SK-N-SH (cell line): ENCODE data around the gene ARF1. TPM values are rescaled to one million over a fixed set of nuclear protein-coding genes. Genes with fewer than 3 reads are reported as not detected.

Experiments
- CTCF ChIA-PET: fragments of 300-600, 350-600 bp; formaldehyde crosslinking; extraction: SDS; loops from one replicate; lab custom pipeline; 2021; lab: Yijun Ruan, JAX
- POLR2A ChIA-PET: fragments of 350-600 bp; sonication (Branson Sonifier 250); formaldehyde crosslinking; extraction: SDS; loops from one replicate; lab custom pipeline; 2020; ENCODE audit warnings: antibody characterized with exemption, inconsistent platforms; lab: Yijun Ruan, JAX
- DNase-seq: peaks from one replicate; pipeline ENCODE4 v3.0.0; 2012
- H2AFZ ChIP-seq: fragments of 200-600 bp; sonication (generic); 2 replicates; pipeline ENCODE4 v1.8.1; 2016; ENCODE audit warnings: antibody characterized with exemption, mild to moderate bottlenecking, low read depth
- H3F3A ChIP-seq: fragments of 200-600 bp; sonication (generic); replicated peaks from 2 replicates; pipeline ENCODE3; 2016; ENCODE audit warnings: antibody characterized with exemption, mild to moderate bottlenecking; ENCODE audit not compliant: insufficient read depth
- H3K27ac ChIP-seq, 2 experiments: fragments of 200-500 bp in 1 of 2; fragments of 200-600 bp in 1 of 2; sonication (Bioruptor generic) in 1 of 2; sonication (generic), shearing (Covaris generic) in 1 of 2; 2 replicates each; pipeline versions ENCODE4 v1.5.1 to v1.6.1; 2014 to 2016; ENCODE audit warnings: low read depth in 2 of 2, inconsistent platforms in 1 of 2, low read length in 1 of 2, mild to moderate bottlenecking in 1 of 2, mixed read lengths in 1 of 2
- H3K27me3 ChIP-seq: fragments of 200-600 bp; sonication (generic), shearing (Covaris generic); 2 replicates; pipeline ENCODE4 v1.6.1; 2016; ENCODE audit warnings: mixed run types; ENCODE audit not compliant: insufficient read depth
- H3K36me3 ChIP-seq, 2 experiments: fragments of 200-500 bp in 1 of 2; fragments of 200-600 bp in 1 of 2; sonication (Bioruptor generic) in 1 of 2; sonication (generic) in 1 of 2; replicated peaks in 1 of 2; 2 replicates each; pipeline versions ENCODE3 to v1.5.1; 2014 to 2016; ENCODE audit warnings: low read length in 1 of 2, mild to moderate bottlenecking in 1 of 2; ENCODE audit not compliant: insufficient read depth in 2 of 2, control insufficient read depth in 1 of 2
- H3K4me1 ChIP-seq, 2 experiments: fragments of 200-500 bp in 1 of 2; fragments of 200-600 bp in 1 of 2; sonication (Bioruptor generic) in 1 of 2; sonication (generic), shearing (Covaris generic) in 1 of 2; 2 replicates each; pipeline versions ENCODE4 v1.5.1 to v1.6.1; 2014 to 2016; ENCODE audit warnings: low read depth in 1 of 2, low read length in 1 of 2, mixed run types in 1 of 2; ENCODE audit not compliant: insufficient read depth in 2 of 2, control insufficient read depth in 1 of 2
- H3K4me2 ChIP-seq: fragments of 200-600 bp; sonication (generic), shearing (Covaris generic); 2 replicates; pipeline ENCODE4 v1.6.1; 2017; ENCODE audit warnings: mixed run types
- H3K4me3 ChIP-seq, 2 experiments: fragments of 200-500 bp in 1 of 2; fragments of 200-600 bp in 1 of 2; sonication (Bioruptor generic) in 1 of 2; sonication (generic), shearing (Covaris generic) in 1 of 2; 2 replicates each; pipeline versions ENCODE4 v1.5.1 to v1.8.1; 2014 to 2016; ENCODE audit warnings: low read depth in 2 of 2, inconsistent platforms in 1 of 2, low read length in 1 of 2, mild to moderate bottlenecking in 1 of 2, mixed read lengths in 1 of 2, moderate library complexity in 1 of 2
- H3K79me2 ChIP-seq: fragments of 200-600 bp; sonication (generic); 2 replicates; pipeline ENCODE4 v1.8.1; 2017; ENCODE audit warnings: mild to moderate bottlenecking; ENCODE audit not compliant: insufficient read depth
- H3K9ac ChIP-seq: fragments of 200-600 bp; sonication (generic); 2 replicates; pipeline ENCODE4 v1.6.1; 2017; ENCODE audit warnings: mixed run types
- H3K9me2 ChIP-seq: fragments of 200-600 bp; sonication (generic); 2 replicates; pipeline ENCODE4 v1.6.1; 2017; ENCODE audit warnings: mixed run types
- H3K9me3 ChIP-seq: fragments of 200-600 bp; sonication (generic); 2 replicates; pipeline ENCODE4 v1.6.1; 2017; ENCODE audit warnings: mixed run types, mild to moderate bottlenecking, moderate library complexity
- H4K20me1 ChIP-seq: fragments of 200-600 bp; sonication (generic); 2 replicates; pipeline ENCODE4 v1.6.1; 2017; ENCODE audit warnings: mild to moderate bottlenecking, mixed run types; ENCODE audit not compliant: insufficient read depth
- ELF1 ChIP-seq: IDR thresholded peaks from 2 replicates; pipeline ENCODE4 v1.4.0; 2012
- MAX ChIP-seq: IDR thresholded peaks from 2 replicates; pipeline ENCODE4 v1.4.0; 2012; ENCODE audit warnings: low read depth
- MEF2A ChIP-seq: IDR thresholded peaks from 2 replicates; pipeline ENCODE4 v1.4.0; 2012; ENCODE audit warnings: low read depth, borderline replicate concordance
- RFX5 ChIP-seq: IDR thresholded peaks from 2 replicates; pipeline ENCODE4 v1.6.1; 2012; ENCODE audit warnings: mild to moderate bottlenecking, improper control_type of control experiment, low read length
- SMC3 ChIP-seq: IDR thresholded peaks from 2 replicates; pipeline ENCODE4 v1.6.1; 2012; ENCODE audit warnings: low read depth, low read length, improper control_type of control experiment
- USF1 ChIP-seq: IDR thresholded peaks from 2 replicates; pipeline ENCODE4 v1.4.0; 2012; ENCODE audit warnings: low read depth, borderline replicate concordance
- USF2 ChIP-seq: fragments of 150-350 bp; IDR thresholded peaks from 2 replicates; pipeline ENCODE4 v1.6.1; 2017; ENCODE audit warnings: antibody characterized with exemption, low read length, low read depth, borderline replicate concordance
- WGBS: methylation state at CpG from one replicate; pipeline ENCODE4 v1.1.6; 2017; ENCODE audit warnings: low lambda C conversion rate; 5-methylcytosine and 5-hydroxymethylcytosine counted together
- polyA plus RNA-seq, 3 experiments: library from polyadenylated mRNA; depleted of rRNA; stranded (reverse); fragments of >200 nt; gene quantifications; 2 replicates each; pipeline ENCODE4 v1.2.3, GENCODE V29; 2012
- TF ChIP-seq, protein P1 (sequence below): IDR thresholded peaks from 2 replicates; pipeline ENCODE4 v1.4.0; 2012; ENCODE audit warnings: low read depth, borderline replicate concordance
- TF ChIP-seq, protein P2 (sequence below): IDR thresholded peaks from 2 replicates; pipeline ENCODE4 v1.6.1; 2012; ENCODE audit warnings: mild to moderate bottlenecking, low read depth, low read length, moderate library complexity

The ARF1 gene
- polyA plus RNA-seq, 1 of the 3 experiments (the other 2 are of a cell fraction), result 713 TPM

DNA sequence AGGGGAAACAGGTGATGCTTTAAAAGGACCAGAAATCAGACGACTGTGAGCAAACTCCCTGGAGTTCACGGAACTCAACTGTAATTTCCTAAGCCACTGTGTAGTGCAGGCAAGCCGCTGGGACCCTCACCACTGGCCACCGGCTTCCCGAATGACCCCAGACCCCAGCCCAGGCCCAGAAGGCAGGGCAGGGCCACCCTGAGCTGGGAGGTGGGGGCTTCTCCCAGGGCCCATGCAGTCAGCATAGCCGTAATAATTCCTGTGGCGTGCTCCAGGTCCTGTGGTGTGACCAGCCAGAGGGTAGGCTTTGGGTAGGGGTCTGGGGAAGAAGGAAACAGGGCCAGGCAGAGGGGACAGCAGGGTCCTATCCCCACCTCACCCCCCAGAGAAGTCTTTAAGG lies 3.5 kb upstream of the ARF1 start:
- peaks cover 10% of the 10 kb centered on the region for H4K20me1 ChIP-seq
- peaks cover 6% of the 10 kb centered on the region for H3F3A ChIP-seq
- no peaks in the 10 kb centered on the region for H3K9me2 ChIP-seq
- ChIA-PET CTCF (no interaction called here), POLR2A (no interaction called here)
- H3K9ac ChIP-seq, result no peak overlapping the region
- H2AFZ ChIP-seq, result no peak overlapping the region
- TF ChIP-seq MEF2A, result no peak
- no peak for TF ChIP-seq SMC3
- TF ChIP-seq USF1, result no peak
- TF ChIP-seq RFX5, result no peak
- TF ChIP-seq USF2, result no peak
- TF ChIP-seq, protein P1, sequence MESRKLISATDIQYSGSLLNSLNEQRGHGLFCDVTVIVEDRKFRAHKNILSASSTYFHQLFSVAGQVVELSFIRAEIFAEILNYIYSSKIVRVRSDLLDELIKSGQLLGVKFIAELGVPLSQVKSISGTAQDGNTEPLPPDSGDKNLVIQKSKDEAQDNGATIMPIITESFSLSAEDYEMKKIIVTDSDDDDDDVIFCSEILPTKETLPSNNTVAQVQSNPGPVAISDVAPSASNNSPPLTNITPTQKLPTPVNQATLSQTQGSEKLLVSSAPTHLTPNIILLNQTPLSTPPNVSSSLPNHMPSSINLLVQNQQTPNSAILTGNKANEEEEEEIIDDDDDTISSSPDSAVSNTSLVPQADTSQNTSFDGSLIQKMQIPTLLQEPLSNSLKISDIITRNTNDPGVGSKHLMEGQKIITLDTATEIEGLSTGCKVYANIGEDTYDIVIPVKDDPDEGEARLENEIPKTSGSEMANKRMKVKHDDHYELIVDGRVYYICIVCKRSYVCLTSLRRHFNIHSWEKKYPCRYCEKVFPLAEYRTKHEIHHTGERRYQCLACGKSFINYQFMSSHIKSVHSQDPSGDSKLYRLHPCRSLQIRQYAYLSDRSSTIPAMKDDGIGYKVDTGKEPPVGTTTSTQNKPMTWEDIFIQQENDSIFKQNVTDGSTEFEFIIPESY, result no peak
- no peak for TF ChIP-seq MAX
- TF ChIP-seq, protein P2, sequence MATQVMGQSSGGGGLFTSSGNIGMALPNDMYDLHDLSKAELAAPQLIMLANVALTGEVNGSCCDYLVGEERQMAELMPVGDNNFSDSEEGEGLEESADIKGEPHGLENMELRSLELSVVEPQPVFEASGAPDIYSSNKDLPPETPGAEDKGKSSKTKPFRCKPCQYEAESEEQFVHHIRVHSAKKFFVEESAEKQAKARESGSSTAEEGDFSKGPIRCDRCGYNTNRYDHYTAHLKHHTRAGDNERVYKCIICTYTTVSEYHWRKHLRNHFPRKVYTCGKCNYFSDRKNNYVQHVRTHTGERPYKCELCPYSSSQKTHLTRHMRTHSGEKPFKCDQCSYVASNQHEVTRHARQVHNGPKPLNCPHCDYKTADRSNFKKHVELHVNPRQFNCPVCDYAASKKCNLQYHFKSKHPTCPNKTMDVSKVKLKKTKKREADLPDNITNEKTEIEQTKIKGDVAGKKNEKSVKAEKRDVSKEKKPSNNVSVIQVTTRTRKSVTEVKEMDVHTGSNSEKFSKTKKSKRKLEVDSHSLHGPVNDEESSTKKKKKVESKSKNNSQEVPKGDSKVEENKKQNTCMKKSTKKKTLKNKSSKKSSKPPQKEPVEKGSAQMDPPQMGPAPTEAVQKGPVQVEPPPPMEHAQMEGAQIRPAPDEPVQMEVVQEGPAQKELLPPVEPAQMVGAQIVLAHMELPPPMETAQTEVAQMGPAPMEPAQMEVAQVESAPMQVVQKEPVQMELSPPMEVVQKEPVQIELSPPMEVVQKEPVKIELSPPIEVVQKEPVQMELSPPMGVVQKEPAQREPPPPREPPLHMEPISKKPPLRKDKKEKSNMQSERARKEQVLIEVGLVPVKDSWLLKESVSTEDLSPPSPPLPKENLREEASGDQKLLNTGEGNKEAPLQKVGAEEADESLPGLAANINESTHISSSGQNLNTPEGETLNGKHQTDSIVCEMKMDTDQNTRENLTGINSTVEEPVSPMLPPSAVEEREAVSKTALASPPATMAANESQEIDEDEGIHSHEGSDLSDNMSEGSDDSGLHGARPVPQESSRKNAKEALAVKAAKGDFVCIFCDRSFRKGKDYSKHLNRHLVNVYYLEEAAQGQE, result no peak
- TF ChIP-seq ELF1, result no peak
- H3K27ac ChIP-seq, result no peak overlapping the region
- H3K36me3 ChIP-seq, result no peaks in the 10 kb centered on the region
- WGBS, result 92% methylated on average over 5 of the region's 7 CpGs
- H3K79me2 ChIP-seq, result peaks cover 46% of the 10 kb centered on the region
- no peaks in the 10 kb centered on the region for H3K9me3 ChIP-seq
- DNase-seq, result no peak
- no peak overlapping the region for H3K4me3 ChIP-seq
- peaks cover 4 to 16% of the 10 kb centered on the region in 2 experiments; a peak in 3 of 4 replicates for H3K4me1 ChIP-seq
- no peak overlapping the region for H3K4me2 ChIP-seq
- no peaks in the 10 kb centered on the region for H3K27me3 ChIP-seq
